Dermis microvascular lymphatic vessel endothelial cell (primary cell): ENCODE data around the gene EFNB3. TPM values are rescaled to one million over a fixed set of nuclear protein-coding genes. Genes with fewer than 3 reads are reported as not detected.

Source experiments
- total RNA-seq: library from RNA; depleted of rRNA; stranded (reverse); fragments of >200 nt; gene quantifications from 2 replicates; pipeline ENCODE4 v1.2.1, GENCODE V29; 2014

Gene EFNB3
- total RNA-seq, 1 donor from 2014 or later: 0.13 TPM

Other genes with a start within 250 kb of the EFNB3 start
- 6.7 and 11.3 TPM in 2 replicates for gene ZBTB4, start 225.6 kb upstream of the EFNB3 start, total RNA-seq
- not detected in 2 replicates for gene SLC35G6, start 223.8 kb upstream of the EFNB3 start, total RNA-seq
- 56.5 and 87.0 TPM in 2 replicates for gene POLR2A, start 220.8 kb upstream of the EFNB3 start, total RNA-seq
- 4.7 and 9.4 TPM in 2 replicates for gene TNFSF12, start 156.1 kb upstream of the EFNB3 start, total RNA-seq
- gene TNFSF13, start 146.5 kb upstream of the EFNB3 start, total RNA-seq: 0.25 and 0.26 TPM in 2 replicates
- 61.2 and 74.1 TPM in 2 replicates for gene SENP3, start 143.3 kb upstream of the EFNB3 start, total RNA-seq
- gene CD68, start 125.6 kb upstream of the EFNB3 start, total RNA-seq: 0.77 and 1.5 TPM in 2 replicates
- gene MPDU1, start 121.3 kb upstream of the EFNB3 start, total RNA-seq: 70.0 and 98.1 TPM in 2 replicates
- gene SOX15, start 115.1 kb upstream of the EFNB3 start, total RNA-seq: 0.13 TPM in 2 replicates
- 29.4 and 35.4 TPM in 2 replicates for gene FXR2, start 90.3 kb upstream of the EFNB3 start, total RNA-seq
- 27.6 and 37.3 TPM in 2 replicates for gene SAT2, start 77.4 kb upstream of the EFNB3 start, total RNA-seq
- 0.13 TPM in 1 of 2 replicates, not detected in the other for gene SHBG, start 75.1 kb upstream of the EFNB3 start, total RNA-seq
- not detected in 2 replicates for gene ATP1B2, start 54.3 kb upstream of the EFNB3 start, total RNA-seq
- gene TP53, start 17.7 kb upstream of the EFNB3 start, total RNA-seq: 44.0 and 51.2 TPM in 2 replicates
- gene WRAP53, start 16.7 kb upstream of the EFNB3 start, total RNA-seq: 6.9 and 7.0 TPM in 2 replicates
- under 0.01 and 0.25 TPM in 2 replicates for gene DNAH2, start 12.5 kb downstream of the EFNB3 start, total RNA-seq
- gene KDM6B, start 129.0 kb downstream of the EFNB3 start, total RNA-seq: 1.0 and 3.5 TPM in 2 replicates
- gene TMEM88, start 149.9 kb downstream of the EFNB3 start, total RNA-seq: 11.6 and 17.2 TPM in 2 replicates
- 84.6 and 171 TPM in 2 replicates for gene NAA38, start 152.4 kb downstream of the EFNB3 start, total RNA-seq
- 5.6 and 6.0 TPM in 2 replicates for gene CYB5D1, start 152.8 kb downstream of the EFNB3 start, total RNA-seq
- gene CHD3, start 183.6 kb downstream of the EFNB3 start, total RNA-seq: 57.8 and 60.2 TPM in 2 replicates
- gene RNF227, start 211.1 kb downstream of the EFNB3 start, total RNA-seq: 0.51 and 0.76 TPM in 2 replicates
- gene KCNAB3, start 224.7 kb downstream of the EFNB3 start, total RNA-seq: 0.13 and 0.26 TPM in 2 replicates
- gene TRAPPC1, start 226.7 kb downstream of the EFNB3 start, total RNA-seq: 52.9 and 80.7 TPM in 2 replicates
- 10.6 and 13.2 TPM in 2 replicates for gene CNTROB, start 227.0 kb downstream of the EFNB3 start, total RNA-seq